ENCODE data around the gene BRD2. TPM values are rescaled to one million over a fixed set of nuclear protein-coding genes. Genes with fewer than 3 reads are reported as not detected.
"Not testable (repeated sequence)": the region's sequence is repeated elsewhere in the genome, so short reads cannot be mapped to it uniquely, and the experiment has no call there.

The BRD2 gene
- polyA plus RNA-seq, 2 of the 4 experiments (the other 2 are of a cell fraction) = 92.5 to 153 TPM

DNA sequence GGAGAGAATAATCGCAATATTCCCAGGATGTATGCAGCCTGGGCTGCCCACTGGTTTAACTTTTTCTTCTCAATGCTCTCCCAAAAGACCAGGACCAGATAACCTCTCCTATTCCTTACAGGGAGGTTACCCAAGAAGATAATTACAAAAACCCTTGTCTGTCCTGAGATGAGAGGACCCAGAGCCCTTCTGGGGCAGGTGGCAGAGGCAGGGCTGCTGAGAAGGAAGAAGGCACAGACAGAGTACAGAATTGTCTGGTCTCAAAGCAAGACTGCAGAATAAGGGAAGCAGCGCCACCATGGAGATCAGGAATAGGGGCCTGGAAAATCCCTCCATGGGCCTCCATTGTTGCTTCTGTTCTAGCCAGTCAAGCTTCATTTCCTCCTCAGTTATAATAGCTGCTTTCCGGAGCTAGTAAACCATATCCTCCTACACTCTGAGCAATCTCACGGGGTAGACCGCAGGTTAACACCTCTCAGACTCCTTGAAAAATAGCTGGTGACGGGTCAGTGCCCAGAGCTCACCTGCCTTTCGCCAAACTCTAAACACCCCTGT, 27.1 kb upstream of the BRD2 start:
- DNase-seq (ENCODE audit: low read depth in 1 of 2, low spot score in 1 of 2) (no peak), ATAC-seq (peak; percentile 27 to 37; a peak in 3 of 6 replicates), FAIRE-seq (no peak)
- Histone ChIP-seq H3K9me3 (peaks cover 3% of the 10 kb centered on the region; the same call in 1 of the 3 replicates), H3K4me3 (no peak overlapping the region), H3K27ac (no peak overlapping the region), H3K4me2 (peak overlapping the region; percentile 68), H3K4me1 (no peaks in the 10 kb centered on the region)
- TF ChIP-seq MYC (IDR thresholded peaks at IDR 0.05; ENCODE audit: borderline replicate concordance, low read length) = no peak
- TF ChIP-seq EHF (CRISPR knock-in tag; IDR thresholded peaks at IDR 0.05) = no peak
- no peak for TF ChIP-seq CEBPB (IDR thresholded peaks at IDR 0.05)
- no peak for TF ChIP-seq KDM5A (IDR thresholded peaks at IDR 0.05)
- TF ChIP-seq POLR2AphosphoS2 (conservative IDR thresholded peaks at IDR 0.05; ENCODE audit: low read length) = no peak
- TF ChIP-seq, protein P1, sequence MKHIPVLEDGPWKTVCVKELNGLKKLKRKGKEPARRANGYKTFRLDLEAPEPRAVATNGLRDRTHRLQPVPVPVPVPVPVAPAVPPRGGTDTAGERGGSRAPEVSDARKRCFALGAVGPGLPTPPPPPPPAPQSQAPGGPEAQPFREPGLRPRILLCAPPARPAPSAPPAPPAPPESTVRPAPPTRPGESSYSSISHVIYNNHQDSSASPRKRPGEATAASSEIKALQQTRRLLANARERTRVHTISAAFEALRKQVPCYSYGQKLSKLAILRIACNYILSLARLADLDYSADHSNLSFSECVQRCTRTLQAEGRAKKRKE (CRISPR knock-in tag; IDR thresholded peaks at IDR 0.05; ENCODE audit: low read depth) = no peak
- TF ChIP-seq CBX2 (IDR thresholded peaks at IDR 0.05; ENCODE audit: borderline replicate concordance, low read depth) = no peak
- TF ChIP-seq RAD21 (conservative IDR thresholded peaks at IDR 0.05 in 1 of 2, IDR thresholded peaks at IDR 0.05 in 1 of 2) = no peak
- TF ChIP-seq, protein P2, sequence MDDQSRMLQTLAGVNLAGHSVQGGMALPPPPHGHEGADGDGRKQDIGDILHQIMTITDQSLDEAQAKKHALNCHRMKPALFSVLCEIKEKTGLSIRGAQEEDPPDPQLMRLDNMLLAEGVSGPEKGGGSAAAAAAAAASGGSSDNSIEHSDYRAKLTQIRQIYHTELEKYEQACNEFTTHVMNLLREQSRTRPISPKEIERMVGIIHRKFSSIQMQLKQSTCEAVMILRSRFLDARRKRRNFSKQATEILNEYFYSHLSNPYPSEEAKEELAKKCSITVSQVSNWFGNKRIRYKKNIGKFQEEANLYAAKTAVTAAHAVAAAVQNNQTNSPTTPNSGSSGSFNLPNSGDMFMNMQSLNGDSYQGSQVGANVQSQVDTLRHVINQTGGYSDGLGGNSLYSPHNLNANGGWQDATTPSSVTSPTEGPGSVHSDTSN (IDR thresholded peaks at IDR 0.05) = no peak
- TF ChIP-seq HOXB5 (CRISPR knock-in tag; IDR thresholded peaks at IDR 0.05) = no peak
- TF ChIP-seq, protein P3, sequence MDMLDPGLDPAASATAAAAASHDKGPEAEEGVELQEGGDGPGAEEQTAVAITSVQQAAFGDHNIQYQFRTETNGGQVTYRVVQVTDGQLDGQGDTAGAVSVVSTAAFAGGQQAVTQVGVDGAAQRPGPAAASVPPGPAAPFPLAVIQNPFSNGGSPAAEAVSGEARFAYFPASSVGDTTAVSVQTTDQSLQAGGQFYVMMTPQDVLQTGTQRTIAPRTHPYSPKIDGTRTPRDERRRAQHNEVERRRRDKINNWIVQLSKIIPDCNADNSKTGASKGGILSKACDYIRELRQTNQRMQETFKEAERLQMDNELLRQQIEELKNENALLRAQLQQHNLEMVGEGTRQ (IDR thresholded peaks at IDR 0.05) = no peak
- TF ChIP-seq NFE2L2 (conservative IDR thresholded peaks at IDR 0.05; ENCODE audit: low read length) = no peak
- TF ChIP-seq TFCP2L1 (CRISPR knock-in tag; IDR thresholded peaks at IDR 0.05) = no peak
- no peak for TF ChIP-seq HEYL (CRISPR knock-in tag; IDR thresholded peaks at IDR 0.05)
- no peak for TF ChIP-seq EP300 (IDR thresholded peaks at IDR 0.05)
- TF ChIP-seq, protein P4, sequence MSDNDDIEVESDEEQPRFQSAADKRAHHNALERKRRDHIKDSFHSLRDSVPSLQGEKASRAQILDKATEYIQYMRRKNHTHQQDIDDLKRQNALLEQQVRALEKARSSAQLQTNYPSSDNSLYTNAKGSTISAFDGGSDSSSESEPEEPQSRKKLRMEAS (IDR thresholded peaks at IDR 0.05) = no peak
- WGBS (ENCODE audit: missing lambda C conversion rate) = 70% methylated on average over 7 of the region's 7 CpGs
- POLR2A ChIA-PET = interaction anchor here (0.8 to 1.3 kb wide), 4 partner anchors 27 to 88 kb away, joined by 3 to 5 read pairs (median 4); partner anchors contain the start of genes BRD2, PSMB9 and TAP1
- CTCF ChIA-PET = interaction anchor here (0.5 to 4.2 kb wide), 8 partner anchors 8 to 103 kb away, joined by 3 to 29 read pairs (median 4); partner anchors contain the start of genes HLA-DMA and TAP2

DNA sequence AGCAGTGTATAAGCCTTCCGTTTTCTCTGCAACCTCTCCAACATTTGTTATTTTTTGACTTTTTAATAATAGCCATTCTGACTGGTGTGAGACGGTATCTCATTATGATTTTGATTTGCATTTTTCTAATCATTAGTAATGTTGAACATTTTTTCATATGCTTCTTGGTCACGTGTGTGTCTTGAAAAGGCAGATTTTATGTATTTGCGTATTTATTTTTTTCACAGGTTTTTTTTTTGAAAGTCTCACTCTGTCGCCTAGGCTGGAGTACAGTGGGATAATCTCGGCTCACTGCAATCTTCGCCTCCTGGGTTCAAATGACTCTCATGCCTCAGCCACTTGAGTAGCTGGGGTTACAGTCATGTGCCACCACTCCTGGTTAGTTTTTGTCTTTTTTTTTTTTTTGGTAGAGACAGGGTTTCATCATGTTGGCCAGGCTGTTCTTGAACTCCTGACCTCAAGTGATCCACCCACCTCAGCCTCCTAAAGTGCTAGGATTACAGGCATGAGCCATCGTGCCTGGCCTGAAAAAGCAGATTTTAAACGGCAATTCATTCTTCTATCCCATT, 25.8 kb upstream of the BRD2 start:
- H3K4me2 ChIP-seq; POLR2A ChIA-PET; H3K27ac ChIP-seq; H3K4me3 ChIP-seq; H3K9me3 ChIP-seq; ATAC-seq; H3K4me1 ChIP-seq; FAIRE-seq; DNase-seq (ENCODE audit: low read depth in 1 of 2, low spot score in 1 of 2): not testable (repeated sequence)
- WGBS (ENCODE audit: missing lambda C conversion rate) = 86% methylated on average over 9 of the region's 9 CpGs
- CTCF ChIA-PET = interaction anchor here (0.8 to 4.2 kb wide), 5 partner anchors 9 to 104 kb away, joined by 3 to 29 read pairs (median 15); partner anchors contain the start of gene TAP2

DNA sequence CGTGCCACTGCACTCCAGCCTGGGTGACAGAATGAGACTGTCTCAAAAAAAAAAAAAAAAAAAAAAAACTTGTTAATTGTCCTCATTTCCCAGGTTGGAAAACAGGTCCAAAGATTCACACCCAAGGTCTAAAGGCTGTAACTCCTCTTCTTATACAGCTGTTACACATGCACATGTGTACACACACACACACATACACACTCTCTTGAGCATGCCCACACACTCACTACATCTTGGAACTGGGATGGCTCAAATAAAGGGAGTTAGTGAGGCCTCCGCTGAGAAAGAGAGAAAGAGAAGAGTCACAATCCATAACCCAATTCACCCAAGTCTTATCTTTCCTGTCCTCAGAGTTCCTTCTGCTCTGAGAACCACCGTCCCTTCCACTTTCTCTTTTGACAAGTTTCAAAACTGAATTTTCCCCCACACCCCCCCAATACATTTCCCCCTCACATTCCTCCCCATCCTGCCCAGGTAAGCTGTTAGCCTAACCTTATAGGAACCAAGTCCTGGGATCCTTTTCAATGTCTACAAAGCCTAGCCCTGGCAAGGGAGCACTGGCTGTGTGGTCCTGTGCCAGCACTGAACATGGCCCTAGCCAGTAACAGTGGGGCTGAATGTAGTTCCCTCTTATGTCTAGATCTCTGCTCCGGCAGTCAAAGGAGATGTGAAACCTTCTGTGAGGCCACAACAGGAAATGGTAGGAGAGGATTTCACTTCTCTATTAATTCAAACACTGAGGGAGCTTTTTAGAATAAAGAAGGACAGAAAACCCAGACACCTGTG, 24.3 kb upstream of the BRD2 start:
- no peak overlapping the region for H3K4me2 ChIP-seq
- peaks cover 4% of the 10 kb centered on the region; the same call in 1 of the 3 replicates for H3K9me3 ChIP-seq
- no peak overlapping the region for H3K27ac ChIP-seq
- POLR2A ChIA-PET = interaction anchor here (0.7 kb wide), 1 partner anchor 39 kb away, joined by 3 read pairs; no protein-coding TSS in a partner anchor
- no peak for DNase-seq (ENCODE audit: low read depth in 1 of 2, low spot score in 1 of 2)
- no peaks in the 10 kb centered on the region for H3K4me1 ChIP-seq
- FAIRE-seq = no peak
- H3K4me3 ChIP-seq = no peak overlapping the region
- WGBS (ENCODE audit: missing lambda C conversion rate) = 91% methylated on average over 4 of the region's 4 CpGs
- CTCF ChIA-PET = interaction anchor here (1.1 to 4.2 kb wide), 5 partner anchors 9 to 105 kb away, joined by 4 to 29 read pairs (median 6); partner anchors contain the start of genes HLA-DMA and TAP2
- no peak for ATAC-seq
- TF ChIP-seq SREBF2 (IDR thresholded peaks at IDR 0.05) = no peak
- TF ChIP-seq EHF (CRISPR knock-in tag; IDR thresholded peaks at IDR 0.05) = no peak
- no peak for TF ChIP-seq TFCP2L1 (CRISPR knock-in tag; IDR thresholded peaks at IDR 0.05)
- TF ChIP-seq CBX2 (IDR thresholded peaks at IDR 0.05; ENCODE audit: borderline replicate concordance, low read depth) = no peak
- TF ChIP-seq MAZ (IDR thresholded peaks at IDR 0.05; ENCODE audit: borderline replicate concordance, low read depth, low read length) = no peak
- no peak for TF ChIP-seq NPAS2 (CRISPR knock-in tag; IDR thresholded peaks at IDR 0.05; ENCODE audit: borderline replicate concordance)
- TF ChIP-seq, protein P5, sequence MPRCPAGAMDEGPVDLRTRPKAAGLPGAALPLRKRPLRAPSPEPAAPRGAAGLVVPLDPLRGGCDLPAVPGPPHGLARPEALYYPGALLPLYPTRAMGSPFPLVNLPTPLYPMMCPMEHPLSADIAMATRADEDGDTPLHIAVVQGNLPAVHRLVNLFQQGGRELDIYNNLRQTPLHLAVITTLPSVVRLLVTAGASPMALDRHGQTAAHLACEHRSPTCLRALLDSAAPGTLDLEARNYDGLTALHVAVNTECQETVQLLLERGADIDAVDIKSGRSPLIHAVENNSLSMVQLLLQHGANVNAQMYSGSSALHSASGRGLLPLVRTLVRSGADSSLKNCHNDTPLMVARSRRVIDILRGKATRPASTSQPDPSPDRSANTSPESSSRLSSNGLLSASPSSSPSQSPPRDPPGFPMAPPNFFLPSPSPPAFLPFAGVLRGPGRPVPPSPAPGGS (IDR thresholded peaks at IDR 0.05) = no peak
- TF ChIP-seq HOXB13 (CRISPR knock-in tag; IDR thresholded peaks at IDR 0.05; ENCODE audit: low read depth) = no peak
- no peak for TF ChIP-seq HOXB5 (CRISPR knock-in tag; IDR thresholded peaks at IDR 0.05)
- TF ChIP-seq CEBPB (IDR thresholded peaks at IDR 0.05) = no peak
- TF ChIP-seq EP300 (IDR thresholded peaks at IDR 0.05) = no peak
- TF ChIP-seq TP53 (CRISPR knock-in tag; IDR thresholded peaks at IDR 0.05) = no peak
- TF ChIP-seq FOSL2 (IDR thresholded peaks at IDR 0.05) = no peak
- no peak for TF ChIP-seq FOSL2 (CRISPR knock-in tag; IDR thresholded peaks at IDR 0.05)
- no peak for TF ChIP-seq MAFK (IDR thresholded peaks at IDR 0.05; ENCODE audit: partially characterized antibody)
- TF ChIP-seq ESRRA (IDR thresholded peaks at IDR 0.05; ENCODE audit: borderline replicate concordance, low read length) = no peak
- no peak for TF ChIP-seq GATA3 (IDR thresholded peaks at IDR 0.05; ENCODE audit: borderline replicate concordance)
- no peak for TF ChIP-seq ZFP36 (IDR thresholded peaks at IDR 0.05; ENCODE audit: borderline replicate concordance, partially characterized antibody)
